Stimulated activated CD4-positive, alpha-beta T cell treated with anti-CD3 and anti-CD28 coated beads, Interleukin-12 subunit alpha, Interleukin-12 subunit beta, amount 100 ng/mL, for 4 hours (primary cell): ENCODE data around the gene CLDN10.

Source experiments
- DNase-seq: peaks from one replicate; pipeline ENCODE4 v3.0.0-alpha.2; 2020

The CLDN10 gene

DNA sequence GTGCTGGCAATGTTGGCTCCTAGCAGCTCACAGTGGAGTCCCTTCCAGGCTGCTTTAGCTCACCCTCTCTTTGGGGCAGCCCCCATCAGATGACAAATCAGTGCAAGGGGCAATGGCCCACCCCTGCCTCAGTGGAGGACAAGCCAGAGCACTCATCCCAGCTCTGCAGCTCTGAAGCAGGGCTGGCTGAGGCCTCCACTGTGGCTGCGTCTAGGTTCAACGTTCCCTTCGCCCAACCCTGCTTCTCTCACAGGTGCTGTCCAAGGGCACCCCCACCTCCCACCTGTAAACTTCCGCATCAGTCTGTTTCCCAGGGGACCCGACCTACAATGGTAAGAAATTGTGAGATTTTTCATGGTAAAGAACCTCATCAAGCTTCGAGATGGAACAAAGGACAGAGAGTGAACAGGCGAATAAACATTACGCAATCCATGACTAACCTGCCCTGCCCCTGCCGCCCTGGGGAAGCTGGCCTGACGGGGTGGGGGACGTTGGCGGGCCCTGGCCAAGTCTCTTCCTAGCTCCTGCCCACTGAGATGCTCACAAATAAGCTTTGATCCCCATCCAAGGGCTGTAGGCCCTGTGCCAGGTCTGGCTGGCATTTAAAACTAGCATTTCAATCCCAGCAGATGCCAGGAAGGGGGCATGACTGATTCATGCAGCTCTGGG is 51.5 kb downstream of the CLDN10 start:
- DNase-seq, result no peak

DNA sequence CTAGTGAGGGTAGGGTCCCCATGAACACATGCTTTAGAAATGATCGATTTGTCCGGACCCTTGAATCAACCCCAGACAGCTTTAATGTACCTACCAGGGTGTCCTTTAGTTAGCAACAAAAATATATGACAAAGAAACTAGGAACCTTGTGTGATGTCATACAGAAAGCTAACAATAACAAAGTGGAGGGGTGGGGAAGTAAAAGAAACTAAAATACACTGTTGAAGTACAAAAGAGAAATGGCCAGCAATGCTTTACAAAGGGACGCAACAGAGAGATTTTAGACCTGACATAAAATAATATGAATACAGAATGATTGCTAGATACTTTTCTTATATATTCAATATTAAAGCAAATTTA is 52.0 kb downstream of the CLDN10 start:
- DNase-seq, result no peak

DNA sequence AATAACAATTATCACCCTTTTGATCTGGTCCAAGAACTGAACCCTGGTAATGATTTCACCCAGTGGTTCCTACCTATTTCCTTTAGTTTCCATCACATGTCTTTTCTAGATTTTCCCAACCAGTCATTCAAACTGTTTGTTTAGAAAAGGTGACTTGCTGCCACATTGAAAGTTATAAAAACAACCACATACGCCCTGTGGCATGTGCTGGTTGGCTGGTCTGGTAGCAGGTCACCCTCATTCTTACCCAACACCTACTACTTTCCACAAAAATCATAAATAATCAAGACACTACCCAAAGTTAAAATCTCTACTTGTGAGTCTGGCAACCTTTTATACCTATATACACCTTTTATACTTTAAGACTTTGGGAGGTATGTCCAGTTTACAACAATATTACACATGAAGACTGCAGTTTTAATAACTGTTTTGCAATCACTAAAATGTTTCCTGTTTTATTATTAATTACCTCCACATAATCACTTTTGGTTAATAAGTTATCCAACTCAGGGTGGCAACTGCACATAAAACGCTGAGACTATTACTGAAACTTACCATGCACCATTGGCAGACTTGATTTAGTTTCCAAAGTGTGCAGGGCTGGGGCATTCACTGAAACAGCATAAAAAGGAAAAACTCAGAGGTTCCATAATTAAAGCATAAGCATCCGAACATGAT is 53.1 kb downstream of the CLDN10 start:
- no peak for DNase-seq

DNA sequence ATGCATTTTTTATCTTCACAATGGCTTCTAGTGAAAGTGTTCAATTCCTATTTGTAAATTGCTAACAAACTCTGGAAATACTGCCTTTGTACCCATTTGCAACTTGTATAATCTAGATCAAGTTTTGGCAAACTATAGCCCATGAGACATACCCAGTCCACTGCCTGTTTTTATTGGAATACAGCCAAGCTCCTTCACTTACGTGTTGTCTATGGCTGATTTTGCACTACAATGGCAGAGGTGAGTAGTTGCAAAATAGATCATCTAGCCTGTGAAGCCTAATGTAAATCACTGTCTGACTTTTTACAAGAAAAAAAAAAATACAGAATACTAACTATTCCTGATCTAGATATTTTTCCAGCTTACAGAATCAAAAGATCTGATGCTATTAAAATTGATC is 54.8 kb downstream of the CLDN10 start:
- no peak for DNase-seq

DNA sequence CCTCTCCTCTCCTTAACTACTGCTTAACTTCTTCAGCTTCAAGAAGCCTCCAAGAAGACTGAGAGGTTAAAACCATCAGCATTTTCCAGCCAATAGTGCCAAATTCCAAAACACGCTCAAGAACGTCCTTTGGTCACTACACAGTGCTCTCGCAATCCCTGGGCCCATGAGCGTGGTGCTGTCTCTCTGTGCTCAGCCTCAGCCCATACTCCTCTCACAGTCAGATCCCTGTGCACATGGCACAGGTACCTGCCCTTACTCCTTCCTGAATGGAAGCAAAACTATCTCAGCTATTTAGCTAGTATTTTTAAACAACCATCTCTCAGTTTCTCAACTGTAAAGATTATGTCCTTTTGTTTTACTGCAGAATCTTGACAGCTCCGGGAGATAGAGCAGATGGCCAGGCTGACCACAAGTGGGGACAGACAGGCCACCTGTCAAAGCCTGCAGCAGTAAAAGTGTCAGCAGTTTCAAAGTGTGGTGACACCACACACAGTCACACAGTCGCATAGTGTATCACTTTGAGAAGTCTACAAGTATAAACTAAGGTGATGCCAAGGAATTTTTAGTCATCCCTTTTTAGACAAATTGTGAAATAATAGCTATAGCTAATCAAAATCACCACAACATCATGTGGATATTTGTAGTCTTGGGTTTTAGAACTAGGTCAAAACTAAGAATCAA is 56.3 kb downstream of the CLDN10 start:
- no peak for DNase-seq

DNA sequence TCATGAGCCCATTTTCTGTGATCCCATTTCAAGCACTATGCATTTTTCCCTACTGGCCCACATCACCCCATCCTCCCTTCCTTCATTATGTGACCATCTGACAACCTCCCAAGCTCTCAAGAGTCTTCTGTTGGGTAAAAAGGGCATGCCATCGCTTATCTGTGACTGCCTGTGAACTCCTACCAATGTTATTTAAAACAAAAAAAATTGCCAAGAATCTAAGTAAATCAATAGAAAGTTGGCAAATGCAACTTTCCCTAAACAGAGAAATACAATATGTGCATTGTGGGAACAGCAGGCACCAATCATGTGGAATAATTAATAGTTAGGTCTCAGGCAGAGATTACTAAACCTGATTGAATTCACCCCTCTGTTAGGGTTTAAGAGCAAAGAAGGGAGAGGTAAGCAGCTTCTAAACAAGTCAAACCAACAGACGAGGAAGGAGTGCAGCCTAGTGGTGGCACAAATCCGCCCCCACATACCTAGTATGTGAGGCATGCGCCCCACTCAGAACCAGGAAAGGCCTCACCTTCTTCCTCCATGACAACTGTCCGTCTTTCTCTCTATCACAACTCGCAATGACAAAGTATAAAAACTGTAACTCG is 62.2 kb downstream of the CLDN10 start:
- no peak for DNase-seq

DNA sequence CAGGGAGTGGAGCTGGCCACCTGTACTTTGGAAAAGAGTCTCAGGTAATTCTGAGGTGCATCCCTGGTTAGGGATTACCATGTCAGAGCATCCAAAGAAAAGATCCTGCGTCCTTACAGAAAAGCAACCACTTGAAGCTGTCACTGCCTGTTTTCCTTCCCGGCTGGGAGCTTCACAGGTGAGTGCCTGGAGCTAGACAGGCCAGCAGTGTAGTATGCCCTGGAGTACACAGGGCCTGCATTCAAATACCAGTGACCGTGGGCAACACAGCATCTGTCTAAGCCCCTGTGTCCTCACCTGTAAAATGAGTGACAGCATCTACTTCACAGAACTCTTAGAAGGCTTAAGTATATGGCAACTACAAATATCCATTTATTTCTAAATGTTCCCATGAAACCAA is 63.0 kb downstream of the CLDN10 start:
- no peak for DNase-seq

DNA sequence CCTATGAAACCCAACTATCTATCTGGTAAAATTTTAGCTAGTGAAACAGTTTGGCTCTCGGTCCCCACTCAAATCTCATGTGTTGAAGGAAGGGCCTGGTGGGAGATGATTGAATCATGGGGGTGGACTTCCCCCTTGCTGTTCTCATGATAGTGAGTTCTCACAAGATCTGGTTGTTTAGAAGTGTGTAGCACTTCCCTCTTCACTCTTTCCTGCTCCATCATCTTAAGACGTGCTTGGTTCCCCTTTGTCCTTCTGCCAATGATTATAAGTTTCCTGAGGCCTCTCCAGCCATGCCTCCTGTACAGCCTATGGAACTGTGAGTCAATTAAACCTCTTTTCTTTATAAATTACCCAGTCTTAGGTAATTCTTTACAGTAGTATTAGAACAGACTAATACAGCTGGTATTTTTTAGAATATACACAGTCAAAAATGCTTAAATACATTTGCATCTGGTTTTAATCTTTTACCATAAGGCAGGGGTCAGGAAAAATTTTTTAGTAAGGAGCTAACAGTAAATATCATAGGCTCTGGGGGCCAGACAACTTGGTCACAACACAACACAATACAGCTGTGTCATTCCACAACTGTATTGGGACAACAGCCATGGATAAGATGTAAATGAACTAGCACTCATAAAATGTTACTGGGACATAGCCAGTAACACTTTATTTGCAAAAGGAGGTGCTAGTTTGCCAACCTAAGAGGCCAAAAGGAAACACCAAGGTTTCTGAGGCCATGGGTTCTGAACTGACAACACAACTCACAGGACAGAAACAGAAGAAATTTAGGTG is 67.7 kb downstream of the CLDN10 start:
- DNase-seq, result no peak

DNA sequence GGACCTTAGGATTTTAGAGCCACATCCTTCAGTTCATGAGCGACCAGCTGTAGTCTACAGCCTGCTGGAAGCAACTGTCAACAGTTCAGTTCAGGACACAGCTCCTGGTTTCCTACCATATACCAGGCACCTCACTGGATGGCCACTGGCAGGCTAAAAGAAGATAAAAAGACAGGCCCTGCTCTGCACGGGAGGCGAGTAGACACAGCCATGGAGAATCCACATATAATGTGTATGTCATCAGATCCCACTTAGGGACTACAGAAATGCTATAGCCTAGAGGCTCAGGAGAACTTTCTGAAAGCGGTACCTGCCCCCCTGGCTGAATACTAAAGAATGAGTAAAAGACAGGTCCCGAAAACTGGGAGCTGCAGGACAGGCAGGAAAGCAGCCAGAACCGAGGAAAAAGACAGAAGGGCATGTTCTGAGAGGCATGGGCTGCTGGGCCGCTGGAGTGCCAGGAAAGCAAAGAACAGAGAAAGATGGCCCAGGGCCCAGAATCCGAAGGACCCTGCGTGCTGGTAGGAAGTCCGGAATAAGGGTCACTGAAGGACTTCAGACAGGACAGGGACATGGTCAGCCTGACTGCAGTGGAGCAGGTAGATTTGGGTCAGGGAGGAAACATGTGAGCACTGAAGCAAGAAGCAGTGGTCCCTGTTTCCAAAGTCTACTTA is 68.4 kb downstream of the CLDN10 start:
- no peak for DNase-seq

DNA sequence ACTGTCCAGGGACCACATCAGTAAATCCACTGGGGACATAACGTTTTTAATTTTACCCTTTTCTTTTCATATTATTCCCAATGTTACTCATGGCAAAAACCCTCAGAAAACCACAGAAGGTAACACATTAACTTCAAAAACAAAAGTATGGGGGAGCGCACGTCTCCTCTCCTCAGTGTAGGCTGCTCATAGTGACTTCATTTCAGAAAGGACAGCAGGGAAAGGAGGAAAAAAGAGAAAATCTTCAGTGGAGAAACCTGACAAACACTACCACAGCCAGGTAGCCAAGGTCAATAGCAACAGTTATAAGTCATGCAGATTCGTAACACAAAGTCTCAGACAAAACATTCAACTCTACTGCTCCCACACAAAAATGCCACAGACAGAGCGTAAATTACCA is 70.6 kb downstream of the CLDN10 start:
- no peak for DNase-seq

DNA sequence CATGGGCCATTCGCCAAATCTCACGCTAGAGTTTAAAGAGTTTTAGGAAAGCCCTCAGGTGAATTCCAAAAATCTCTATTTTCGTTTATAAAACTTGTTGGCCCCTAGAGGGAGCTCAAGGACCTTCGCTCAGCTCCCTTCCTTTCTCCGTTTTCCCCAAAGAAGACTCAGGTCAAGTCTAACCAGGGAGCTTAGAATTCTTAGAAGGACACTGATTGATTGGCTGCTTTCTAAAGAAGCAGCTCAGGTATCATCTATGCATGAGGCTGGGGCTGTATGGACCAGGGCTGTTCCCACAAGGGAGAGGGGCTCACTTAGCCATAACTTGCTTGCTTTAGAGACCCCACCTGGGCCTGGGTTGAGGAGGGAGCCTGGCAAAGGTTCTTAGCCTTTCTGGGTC is 71.5 kb downstream of the CLDN10 start:
- DNase-seq, result no peak

DNA sequence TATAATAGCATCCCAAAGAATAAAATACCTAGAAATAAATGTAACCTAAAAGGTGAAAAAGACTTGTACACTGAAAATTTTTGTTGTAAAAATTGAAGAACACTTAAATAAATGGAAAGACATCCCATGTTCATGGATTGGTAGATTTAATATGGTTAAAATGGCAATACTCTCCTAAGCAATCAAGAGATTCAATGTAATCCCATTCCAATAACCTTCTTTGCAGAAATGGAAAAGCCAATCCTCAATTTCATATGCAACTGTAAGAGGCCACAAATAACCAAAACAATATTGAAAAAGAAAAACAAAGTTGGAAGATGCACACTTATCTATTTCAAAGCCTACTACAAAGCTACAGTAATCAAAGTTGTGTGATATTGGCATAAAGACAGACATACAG is 74.2 kb downstream of the CLDN10 start:
- DNase-seq, result no peak

DNA sequence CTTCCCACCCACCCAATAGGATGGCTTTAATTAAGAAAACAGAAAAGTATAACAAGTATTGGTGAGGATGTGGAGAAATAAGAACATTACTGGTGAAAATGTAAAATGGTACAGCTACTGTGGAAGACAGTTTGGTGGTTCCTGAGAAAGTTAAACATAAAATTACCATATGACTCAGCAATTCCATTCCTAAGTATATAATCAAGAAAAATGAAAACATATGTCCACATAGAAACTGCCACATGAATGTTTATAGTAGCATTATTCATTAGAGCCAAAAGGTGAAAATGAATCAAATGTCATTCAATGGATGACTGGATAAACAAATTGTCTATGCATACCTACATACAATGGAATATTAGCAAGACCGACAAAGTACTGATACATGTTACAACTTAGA is 75.1 kb downstream of the CLDN10 start:
- no peak for DNase-seq

DNA sequence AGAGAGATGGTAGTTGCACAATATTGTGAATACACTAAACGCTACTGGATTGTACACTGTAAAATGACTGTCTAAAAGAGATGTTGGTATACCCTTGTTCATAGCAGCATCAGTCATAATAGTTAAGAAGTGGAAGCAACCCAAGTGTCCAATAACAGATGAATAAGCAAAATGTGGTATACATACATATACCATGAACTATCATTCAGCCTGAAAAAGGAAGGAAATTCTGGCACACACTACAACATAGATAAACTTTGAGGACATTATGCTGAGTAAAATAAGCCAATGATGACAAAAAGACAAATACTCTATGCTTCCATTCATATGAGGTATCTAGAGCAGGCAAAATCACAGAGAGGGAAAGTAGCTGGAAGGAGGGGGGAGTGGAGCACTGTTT is 76.0 kb downstream of the CLDN10 start:
- no peak for DNase-seq

DNA sequence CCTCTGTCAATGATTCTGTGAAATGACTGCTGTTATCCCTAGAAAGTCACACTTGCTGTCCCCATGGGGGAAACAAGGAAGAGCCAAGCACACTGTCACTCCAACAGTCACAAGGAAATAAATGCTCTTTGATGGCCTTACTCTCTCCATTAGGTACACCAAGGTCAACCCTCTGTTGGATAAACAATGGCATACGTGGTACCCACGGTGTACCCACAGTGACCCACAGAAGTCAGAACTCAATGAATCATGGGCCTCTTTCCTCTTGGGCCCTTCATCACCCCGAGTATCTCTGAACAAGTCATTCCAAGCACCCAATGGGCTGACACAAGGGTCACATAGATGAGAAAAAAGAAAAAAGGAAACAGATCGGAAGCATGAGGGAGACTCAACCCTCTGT is 76.6 kb downstream of the CLDN10 start:
- DNase-seq, result no peak
